Esophagus muscularis mucosa (tissue), 4 donors: ENCODE measurements around the gene NCOR1. TPM values are rescaled to one million over a fixed set of nuclear protein-coding genes. Genes with fewer than 3 reads are reported as not detected.
"Not testable (repeated sequence)": the region's sequence is repeated elsewhere in the genome, so short reads cannot be mapped to it uniquely, and the experiment has no call there.

Source experiments
- DNase-seq: peaks from one replicate; pipeline ENCODE4 v3.0.0-alpha.2; 2017; ENCODE audit errors: extremely low spot score
- H3K27ac ChIP-seq, 4 donors: fragments of 200-600 bp; sonication (generic); replicated peaks in 1 of 4; 1 replicate in 3 of 4; 2 replicates in 1 of 4; pipeline ENCODE4 v1.5.1; 2016 to 2019; ENCODE audit warnings: mild to moderate bottlenecking in 1 of 4
- H3K27me3 ChIP-seq, 4 donors: fragments of 200-600 bp; sonication (generic); one replicate each; pipeline versions ENCODE4 v1.5.1 to v1.6.0; 2016 to 2019
- H3K36me3 ChIP-seq, 4 donors: fragments of 200-600 bp; sonication (generic); one replicate each; pipeline ENCODE4 v1.5.1; 2016 to 2019
- H3K4me1 ChIP-seq, 4 donors: fragments of 200-600 bp; sonication (generic); one replicate each; pipeline ENCODE4 v1.5.1; 2016 to 2019
- H3K4me3 ChIP-seq, 4 donors: fragments of 200-600 bp; sonication (generic); 1 replicate in 2 of 4; 2 replicates in 2 of 4; pipeline ENCODE4 v1.5.1; 2016 to 2019; ENCODE audit warnings: mild to moderate bottlenecking in 4 of 4, moderate library complexity in 1 of 4
- H3K9me3 ChIP-seq, 4 donors: fragments of 200-600 bp; sonication (generic); 1 replicate in 3 of 4; 2 replicates in 1 of 4; pipeline ENCODE4 v1.5.1; 2016 to 2019
- CTCF ChIP-seq, 3 experiments: fragments of 200-600 bp in 2 of 3; fragments of 450-650 bp in 1 of 3; sonication (generic) in 2 of 3; IDR thresholded peaks; one replicate each; pipeline ENCODE4 v1.5.1; 2017 to 2019; ENCODE audit warnings: antibody characterized with exemption in 3 of 3, mild to moderate bottlenecking in 2 of 3, moderate library complexity in 1 of 3
- EP300 ChIP-seq: sonication (generic); formaldehyde crosslinking; IDR thresholded peaks from one replicate; pipeline ENCODE4 v1.6.1; 2017; ENCODE audit warnings: antibody characterized with exemption
- POLR2A ChIP-seq: fragments of 450-650 bp; IDR thresholded peaks from one replicate; pipeline ENCODE4 v1.6.1; 2017; ENCODE audit warnings: antibody characterized with exemption, moderate library complexity, mild to moderate bottlenecking, low read depth
- POLR2AphosphoS5 ChIP-seq, 2 donors: sonication (generic); formaldehyde crosslinking; IDR thresholded peaks; one replicate each; pipeline ENCODE4 v1.6.1; 2017; ENCODE audit warnings: antibody characterized with exemption in 2 of 2
- WGBS: methylation state at CpG from one replicate; pipeline ENCODE4 v1.1.5; 2018; 5-methylcytosine and 5-hydroxymethylcytosine counted together
- intact Hi-C: fragments of 100-400 bp; cut with DNase I; formaldehyde crosslinking; loops from one replicate; pipeline ENCODE4 v1.15.1; 2023
- total RNA-seq, 4 donors: library from RNA; depleted of rRNA; stranded (reverse); fragments of >200 nt; gene quantifications; one replicate each; pipeline versions ENCODE4 v1.1.0 to v1.2.1, GENCODE V29; 2016

NCOR1 gene
- total RNA-seq, 4 donors from 2014 or later, result 100 to 123 (median 109) TPM

DNA sequence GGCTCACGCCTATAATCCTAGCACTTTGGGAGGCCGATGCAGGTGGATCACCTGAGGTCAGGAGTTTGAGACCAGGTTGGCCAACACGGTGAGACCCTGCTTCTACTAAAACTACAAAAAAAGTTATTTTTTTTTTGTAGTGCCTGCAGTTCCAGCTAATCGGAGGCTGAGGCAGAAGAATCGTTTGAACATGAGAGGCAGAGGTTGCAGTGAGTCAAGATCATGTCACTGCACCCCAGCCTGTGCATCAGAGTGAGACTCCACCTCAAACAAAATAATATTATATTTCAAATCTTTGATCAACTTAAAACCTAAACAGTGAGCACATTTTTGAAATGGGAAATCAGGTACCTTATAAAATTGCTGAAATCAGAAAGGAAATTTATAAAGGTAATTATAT lies 36.5 kb downstream of the NCOR1 start:
- WGBS, result 93% methylated on average over 5 of the region's 5 CpGs
- H3K4me3 ChIP-seq, result no peak overlapping the region
- H3K9me3 ChIP-seq, result no peaks in the 10 kb centered on the region
- H3K27me3 ChIP-seq, result no peaks in the 10 kb centered on the region
- H3K27ac ChIP-seq, result no peak overlapping the region
- H3K4me1 ChIP-seq, result no peaks in the 10 kb centered on the region
- no peak for DNase-seq
- no peak for TF ChIP-seq EP300
- TF ChIP-seq POLR2A, result no peak
- no peak for TF ChIP-seq POLR2AphosphoS5 (IDR thresholded peaks at IDR 0.05)
- no peak for TF ChIP-seq CTCF (IDR thresholded peaks at IDR 0.05)
- H3K36me3 ChIP-seq, result peaks cover 0 to 4% (median 0%) of the 10 kb centered on the region in 4 donors
- intact Hi-C loops, result no loop called here

GRCh38 chr17:16171613-16172012 lies 43.7 kb downstream of the NCOR1 start:
- intact Hi-C loops, result no loop called here
- TF ChIP-seq CTCF (IDR thresholded peaks at IDR 0.05), result no peak
- no peak for TF ChIP-seq EP300
- no peaks in the 10 kb centered on the region for H3K9me3 ChIP-seq
- no peak for DNase-seq
- H3K4me1 ChIP-seq, result no peaks in the 10 kb centered on the region
- no peak overlapping the region for H3K27ac ChIP-seq
- no peaks in the 10 kb centered on the region for H3K27me3 ChIP-seq
- H3K36me3 ChIP-seq, result peaks cover 0 to 30% (median 22%) of the 10 kb centered on the region in 4 donors
- H3K4me3 ChIP-seq, result no peak overlapping the region
- WGBS, result 85% methylated on average over 7 of the region's 7 CpGs

GRCh38 chr17:16166766-16167165 lies 48.6 kb downstream of the NCOR1 start:
- H3K9me3 ChIP-seq, H3K4me1 ChIP-seq, H3K4me3 ChIP-seq, H3K27ac ChIP-seq, DNase-seq, intact Hi-C loops, H3K27me3 ChIP-seq: not testable (repeated sequence)
- H3K36me3 ChIP-seq, result peaks cover 0 to 47% (median 28%) of the 10 kb centered on the region in 4 donors
- WGBS, result 96% methylated on average over 4 of the region's 4 CpGs

DNA sequence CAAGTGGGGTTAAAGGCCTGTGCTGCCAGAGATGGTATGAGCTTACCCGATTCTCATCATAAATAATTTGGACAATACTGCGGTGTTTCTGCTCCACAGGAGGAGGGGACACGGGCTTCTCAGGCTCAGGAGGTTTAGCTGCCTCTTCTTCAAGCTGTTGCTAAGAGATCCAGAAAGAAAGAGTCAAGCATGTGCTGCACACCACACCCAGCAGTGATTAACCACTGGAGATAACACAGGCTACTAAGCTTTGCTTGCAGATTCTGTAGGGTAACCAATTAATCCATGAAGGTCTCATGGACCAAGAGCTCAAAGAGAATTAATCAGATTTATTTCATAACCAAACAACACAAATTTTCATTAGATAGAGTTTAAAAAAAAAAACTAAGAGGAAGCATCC lies 56.6 kb downstream of the NCOR1 start:
- H3K36me3 ChIP-seq, result peaks cover 0 to 52% (median 19%) of the 10 kb centered on the region in 4 donors
- TF ChIP-seq EP300, result no peak
- no peaks in the 10 kb centered on the region for H3K9me3 ChIP-seq
- DNase-seq, result no peak
- 93% methylated on average over 3 of the region's 3 CpGs for WGBS
- H3K27ac ChIP-seq, result no peak overlapping the region
- peaks cover 0 to 5% (median 0%) of the 10 kb centered on the region in 4 donors for H3K4me1 ChIP-seq
- no peaks in the 10 kb centered on the region for H3K27me3 ChIP-seq
- intact Hi-C loops, result no loop called here
- H3K4me3 ChIP-seq, result no peak overlapping the region

GRCh38 chr17:16155536-16155935 lies 59.8 kb downstream of the NCOR1 start:
- no peak for DNase-seq
- intact Hi-C loops, result no loop called here
- no peak overlapping the region for H3K4me3 ChIP-seq
- H3K27ac ChIP-seq, result no peak overlapping the region
- peaks cover 0 to under 1% (median 0%) of the 10 kb centered on the region in 4 donors for H3K4me1 ChIP-seq
- H3K27me3 ChIP-seq, result no peaks in the 10 kb centered on the region
- peaks cover 9 to 70% (median 37%) of the 10 kb centered on the region in 4 donors for H3K36me3 ChIP-seq
- 46% methylated on average over 2 of the region's 2 CpGs for WGBS
- TF ChIP-seq POLR2AphosphoS5 (IDR thresholded peaks at IDR 0.05) (no peak), EP300 (no peak)
- H3K9me3 ChIP-seq, result no peaks in the 10 kb centered on the region

DNA sequence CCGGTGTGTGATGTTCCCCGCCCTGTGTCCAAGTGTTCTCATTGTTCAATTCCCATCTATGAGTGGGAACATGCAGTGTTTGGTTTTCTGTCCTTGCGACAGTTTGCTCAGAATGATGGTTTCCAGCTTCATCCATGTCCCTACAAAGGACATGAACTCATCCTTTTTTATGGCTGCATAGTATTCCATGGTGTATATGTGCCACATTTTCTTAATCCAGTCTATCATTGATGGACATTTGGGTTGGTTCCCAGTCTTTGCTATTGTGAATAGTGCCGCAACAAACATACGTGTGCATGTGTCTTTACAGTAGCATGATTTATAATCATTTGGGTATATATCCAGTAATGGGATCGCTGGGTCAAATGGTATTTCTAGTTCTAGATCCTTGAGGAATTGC lies 63.0 kb downstream of the NCOR1 start:
- H3K27ac ChIP-seq, H3K4me1 ChIP-seq, DNase-seq, intact Hi-C loops, H3K27me3 ChIP-seq, H3K9me3 ChIP-seq, H3K4me3 ChIP-seq: not testable (repeated sequence)
- peaks cover 13 to 74% (median 47%) of the 10 kb centered on the region in 4 donors for H3K36me3 ChIP-seq
- WGBS, result 92% methylated on average over 6 of the region's 6 CpGs

DNA sequence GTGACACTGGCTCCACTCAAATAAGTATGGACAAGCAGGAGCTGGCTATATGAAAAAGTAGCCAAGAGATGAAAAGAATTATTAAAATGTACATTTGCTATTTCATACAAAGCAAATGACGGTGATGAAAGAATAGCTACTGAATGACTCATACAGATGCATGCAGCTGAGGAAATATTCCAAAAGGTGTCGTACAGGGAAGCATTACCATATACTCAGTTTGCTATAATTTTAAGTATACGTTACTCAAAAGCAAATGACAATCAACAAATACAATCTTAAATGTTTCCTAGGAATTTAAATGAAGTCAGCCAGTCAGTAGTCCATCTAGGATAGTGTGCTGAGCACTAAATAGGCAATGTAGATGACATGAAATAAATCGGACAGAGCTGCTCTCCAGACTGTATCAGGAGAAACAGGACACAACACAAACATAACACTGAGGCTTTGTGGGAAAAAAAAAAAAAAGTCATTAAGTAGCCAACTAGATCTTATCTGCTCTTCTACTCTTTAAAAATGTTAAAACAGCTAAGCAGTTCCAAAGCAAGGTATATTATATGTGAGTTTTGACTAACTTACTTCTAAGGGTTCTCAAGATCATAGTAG lies 65.0 kb downstream of the NCOR1 start:
- no peak for TF ChIP-seq POLR2A
- TF ChIP-seq POLR2AphosphoS5 (IDR thresholded peaks at IDR 0.05), result no peak
- no peak for TF ChIP-seq CTCF (IDR thresholded peaks at IDR 0.05)
- no peak for TF ChIP-seq EP300
- peaks cover 18 to 78% (median 56%) of the 10 kb centered on the region in 4 donors for H3K36me3 ChIP-seq
- no peak overlapping the region for H3K4me3 ChIP-seq
- no peak for DNase-seq
- H3K27me3 ChIP-seq, result no peaks in the 10 kb centered on the region
- H3K4me1 ChIP-seq, result peaks cover 0 to 9% (median 3%) of the 10 kb centered on the region in 4 donors
- no peak overlapping the region for H3K27ac ChIP-seq
- H3K9me3 ChIP-seq, result no peaks in the 10 kb centered on the region
- 71% methylated on average over 4 of the region's 4 CpGs for WGBS
- intact Hi-C loops, result no loop called here
